Occipital lobe (tissue), 2 donors: ENCODE measurements around the gene FHIT. TPM values are rescaled to one million over a fixed set of nuclear protein-coding genes. Genes with fewer than 3 reads are reported as not detected.

ENCODE experiments used
- DNase-seq: peaks from one replicate; lab custom pipeline; 2025; lab: John Stamatoyannopoulos, UW
- total RNA-seq: library from RNA; depleted of rRNA; stranded (reverse); fragments of >200 nt; gene quantifications from one replicate; pipeline ENCODE4 v1.2.3, GENCODE V29; 2014

Gene FHIT
- total RNA-seq, 1 donor from 2014 or later = 3.6 TPM

GRCh38 chr3:60636846-60637245, 614.4 kb downstream of the FHIT start:
- DNase-seq = no peak

GRCh38 chr3:60633644-60634043, 617.6 kb downstream of the FHIT start:
- no peak for DNase-seq

DNA sequence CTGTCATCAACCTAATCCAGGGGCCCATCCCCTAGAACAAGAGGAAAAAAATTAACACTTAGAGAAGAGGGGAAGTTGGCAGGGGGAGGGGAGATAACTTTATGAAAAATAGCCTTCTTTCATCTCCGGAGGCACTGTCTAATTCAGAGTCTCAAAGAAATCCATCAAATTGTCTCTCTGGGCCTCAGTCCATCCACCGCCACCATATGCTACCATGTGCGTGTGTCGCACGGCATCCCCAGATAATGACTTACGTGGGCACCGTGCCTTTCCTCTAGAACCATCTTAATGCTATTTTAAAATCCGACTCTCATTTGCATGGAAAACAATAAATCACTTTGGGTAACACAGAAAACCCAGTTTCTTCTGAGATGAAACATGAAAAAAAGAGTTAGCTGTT, 619.7 kb downstream of the FHIT start:
- no peak for DNase-seq

GRCh38 chr3:60630953-60631352, 620.3 kb downstream of the FHIT start:
- DNase-seq = no peak

GRCh38 chr3:60629816-60630215, 621.4 kb downstream of the FHIT start:
- no peak for DNase-seq

DNA sequence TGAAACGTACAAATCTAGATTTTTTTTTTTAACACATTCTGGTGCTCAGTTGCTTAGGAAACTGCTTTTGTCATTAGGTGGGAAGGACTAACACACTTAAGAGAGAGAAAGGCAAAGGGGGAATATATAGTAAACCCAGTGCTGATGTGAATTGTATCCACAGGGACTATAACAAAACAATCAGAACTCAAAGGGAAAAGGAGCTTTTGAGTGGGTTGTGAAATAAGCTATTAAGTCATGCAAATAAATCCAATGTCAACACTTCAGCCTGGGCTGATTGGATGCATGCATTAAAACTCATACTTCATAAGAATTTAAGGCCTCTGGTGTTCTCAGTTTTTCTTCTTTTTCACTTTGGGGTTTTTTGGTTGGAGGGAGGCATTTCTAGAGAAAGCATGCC, 628.9 kb downstream of the FHIT start:
- DNase-seq = no peak

DNA sequence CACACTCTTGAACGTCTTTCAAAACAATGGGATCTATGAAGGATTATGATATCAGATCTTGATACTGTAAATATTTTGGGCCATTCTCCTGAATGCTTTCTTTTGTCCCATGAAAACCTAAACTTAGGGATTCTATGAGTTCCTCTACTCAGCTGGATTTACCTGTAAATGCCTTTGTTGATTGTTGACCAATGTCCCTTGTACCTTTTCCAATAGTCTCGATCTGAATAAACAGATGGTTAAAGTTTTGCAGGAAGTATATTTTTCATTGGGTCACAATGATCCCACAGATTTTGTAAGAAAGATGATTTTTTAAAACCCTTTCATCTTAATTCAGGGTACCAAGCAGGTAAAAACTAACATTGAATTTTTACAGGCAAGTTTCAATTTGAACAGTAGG, 634.1 kb downstream of the FHIT start:
- no peak for DNase-seq

DNA sequence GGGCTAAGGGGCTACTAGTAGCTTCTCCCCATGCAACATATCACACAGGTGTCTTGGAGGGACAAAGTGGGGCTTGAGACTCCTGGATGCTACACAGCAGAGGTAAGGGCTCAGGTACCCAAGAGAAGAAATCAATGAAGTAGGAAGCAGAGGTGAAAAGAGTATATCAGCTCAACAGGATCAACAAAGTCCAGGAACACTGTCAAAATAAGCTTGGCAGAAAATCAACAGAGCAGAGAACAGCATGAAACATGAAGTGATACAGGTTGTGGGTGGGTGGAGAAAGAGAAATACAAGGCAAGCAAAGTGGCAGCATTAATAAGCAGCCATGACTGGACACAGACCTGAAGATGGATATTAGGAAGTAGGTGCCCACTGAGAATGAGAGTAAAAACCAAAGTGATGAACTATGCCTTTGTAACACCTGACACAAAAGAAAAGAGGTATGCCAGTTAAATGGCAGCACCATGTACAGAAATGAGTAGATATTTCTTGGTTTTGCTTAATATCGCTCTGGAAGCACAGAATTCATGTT, 637.4 kb downstream of the FHIT start:
- no peak for DNase-seq

- no peak for DNase-seq
Measured at GRCh38 chr3:60610441-60611112, 640.7 kb downstream of the FHIT start.

- DNase-seq = no peak
Measured at GRCh38 chr3:60609446-60609845, 641.8 kb downstream of the FHIT start.

- no peak for DNase-seq
Measured at GRCh38 chr3:60603860-60604259, 647.4 kb downstream of the FHIT start.

- DNase-seq = no peak
Measured at GRCh38 chr3:60600848-60601247, 650.4 kb downstream of the FHIT start.

- no peak for DNase-seq
Measured at GRCh38 chr3:60599586-60599985, 651.7 kb downstream of the FHIT start.

DNA sequence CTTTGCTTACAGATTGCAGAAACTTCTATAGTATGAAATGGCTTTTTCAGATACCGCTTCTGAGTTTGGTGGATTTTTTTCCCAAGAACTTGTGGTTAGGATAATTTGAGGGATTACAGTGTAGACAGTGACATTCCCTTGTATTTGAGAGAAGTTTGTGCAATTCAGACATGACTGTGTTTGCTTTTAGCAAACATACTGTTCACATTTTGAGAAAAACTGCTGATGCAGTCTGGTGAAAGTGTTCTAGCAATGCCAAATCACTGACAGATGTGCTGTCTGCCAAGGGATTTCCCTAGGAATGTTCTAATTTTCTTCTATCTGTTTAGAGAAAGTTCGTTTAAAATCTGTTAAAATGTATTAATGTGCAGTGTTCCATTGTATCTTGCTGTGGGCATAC, 652.6 kb downstream of the FHIT start:
- no peak for DNase-seq

- DNase-seq = no peak
Measured at GRCh38 chr3:60594025-60594424, 657.2 kb downstream of the FHIT start.

DNA sequence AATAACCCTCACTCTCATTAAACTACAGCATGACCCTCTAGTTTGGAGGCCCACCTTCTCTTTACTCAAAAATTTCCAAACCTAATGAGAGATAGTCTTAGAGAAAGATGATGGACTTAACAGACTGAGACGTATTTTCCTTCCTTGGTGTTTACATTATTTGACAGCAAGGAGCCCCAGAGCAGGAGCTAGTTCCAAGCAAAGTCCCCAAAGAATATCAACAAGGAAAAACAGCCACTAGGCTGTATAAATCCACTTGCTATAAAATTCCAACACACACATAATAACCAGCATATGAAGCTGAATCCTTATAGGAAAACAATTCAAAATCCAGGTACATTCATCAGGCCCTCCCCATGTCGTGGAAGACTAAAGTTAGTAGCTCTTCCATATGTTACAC, 660.0 kb downstream of the FHIT start:
- DNase-seq = no peak

GRCh38 chr3:60588806-60589205, 662.4 kb downstream of the FHIT start:
- no peak for DNase-seq

- DNase-seq = no peak
Measured at GRCh38 chr3:60585918-60586317, 665.3 kb downstream of the FHIT start.

- no peak for DNase-seq
Measured at GRCh38 chr3:60584250-60584649, 667.0 kb downstream of the FHIT start.

GRCh38 chr3:60582288-60582687, 669.0 kb downstream of the FHIT start:
- no peak for DNase-seq

GRCh38 chr3:60580809-60581208, 670.4 kb downstream of the FHIT start:
- no peak for DNase-seq

DNA sequence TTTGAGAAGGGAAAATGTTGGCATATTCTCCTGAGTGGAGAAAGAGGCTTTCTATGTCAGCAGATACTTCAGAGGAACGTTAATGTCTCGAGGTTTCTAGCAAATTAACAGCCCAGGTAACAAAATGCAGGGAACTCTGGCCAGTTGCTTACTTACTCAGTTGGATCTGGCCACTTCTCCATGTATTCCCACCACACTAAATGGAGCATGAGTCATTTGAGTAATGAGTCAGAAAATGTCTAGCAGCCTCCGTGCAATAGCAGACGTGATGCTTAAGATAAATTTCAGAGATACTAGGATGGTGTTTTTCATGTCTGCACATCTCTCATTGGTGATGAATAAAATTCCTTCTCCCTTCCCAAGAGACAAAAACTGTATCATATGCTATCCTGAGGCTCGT, 671.5 kb downstream of the FHIT start:
- no peak for DNase-seq

DNA sequence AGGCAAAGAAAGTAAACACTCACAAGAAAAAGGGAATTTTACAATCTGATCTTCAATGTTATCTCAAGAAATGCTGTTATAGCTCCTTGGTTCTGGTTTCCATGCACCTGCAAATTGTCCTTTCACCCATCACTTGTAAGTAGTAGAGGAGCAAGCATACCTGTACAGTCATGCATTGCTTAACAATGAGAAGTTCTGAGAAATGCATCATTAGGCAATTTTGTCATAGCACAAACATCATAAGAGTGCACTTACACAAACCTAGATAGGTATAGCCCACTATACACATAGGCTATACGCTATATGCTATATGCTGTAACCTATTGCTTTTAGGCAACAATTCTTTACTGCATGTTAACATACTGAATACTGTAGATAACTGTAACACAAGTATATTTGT, 672.3 kb downstream of the FHIT start:
- no peak for DNase-seq

GRCh38 chr3:60577601-60578000, 673.7 kb downstream of the FHIT start:
- no peak for DNase-seq
